CD14-positive monocyte (primary cell): ENCODE measurements around the gene SNIP1. TPM values are rescaled to one million over a fixed set of nuclear protein-coding genes. Genes with fewer than 3 reads are reported as not detected.
"Not testable (repeated sequence)": the region's sequence is repeated elsewhere in the genome, so short reads cannot be mapped to it uniquely, and the experiment has no call there.

ENCODE experiments used
- DNase-seq, 3 donors: peaks; one replicate each; pipeline ENCODE4 v3.0.0-alpha.2; 2011 to 2022
- H2AFZ ChIP-seq: 2 replicates; pipeline ENCODE4 v1.6.0; 2012; ENCODE audit warnings: mild to moderate bottlenecking, low read depth, low read length, inconsistent platforms; ENCODE audit not compliant: insufficient read depth, poor library complexity, severe bottlenecking
- H3K27ac ChIP-seq, 2 donors: 1 replicate in 1 of 2; 2 replicates in 1 of 2; pipeline ENCODE4 v1.5.1; 2012 to 2013; ENCODE audit warnings: low read length in 2 of 2, control low read depth in 1 of 2, inconsistent platforms in 1 of 2, low read depth in 1 of 2, mild to moderate bottlenecking in 1 of 2
- H3K27me3 ChIP-seq, 2 donors: one replicate each; pipeline versions ENCODE4 v1.6.0 to v1.6.1; 2011 to 2013; ENCODE audit warnings: low read length in 2 of 2; ENCODE audit not compliant: control insufficient read depth in 2 of 2, insufficient read depth in 2 of 2
- H3K36me3 ChIP-seq, 2 donors: replicated peaks in 1 of 2; 1 replicate in 1 of 2; 2 replicates in 1 of 2; pipeline versions ENCODE4 v1.5.1 to v1.6.1; 2012 to 2013; ENCODE audit warnings: low read length in 2 of 2, control low read depth in 1 of 2, inconsistent platforms in 1 of 2, mild to moderate bottlenecking in 1 of 2; ENCODE audit not compliant: insufficient read depth in 2 of 2, control insufficient read depth in 1 of 2
- H3K4me1 ChIP-seq, 2 donors: 1 replicate in 1 of 2; 2 replicates in 1 of 2; pipeline versions ENCODE4 v1.5.1 to v1.6.1; 2012 to 2013; ENCODE audit warnings: low read length in 2 of 2, control low read depth in 1 of 2, inconsistent platforms in 1 of 2, mild to moderate bottlenecking in 1 of 2, moderate library complexity in 1 of 2; ENCODE audit not compliant: insufficient read depth in 2 of 2, control insufficient read depth in 1 of 2
- H3K4me2 ChIP-seq: replicated peaks from 2 replicates; pipeline ENCODE3; 2012; ENCODE audit warnings: low read length, moderate library complexity, mild to moderate bottlenecking; ENCODE audit not compliant: poor library complexity, severe bottlenecking; ENCODE audit errors: extremely low read depth
- H3K4me3 ChIP-seq, 3 experiments: fragments of 200-600 bp in 1 of 3; sonication (generic) in 1 of 3; replicated peaks in 1 of 3; 1 replicate in 2 of 3; 2 replicates in 1 of 3; pipeline ENCODE4 v1.5.1; 2011 to 2013; ENCODE audit warnings: low read length in 3 of 3, mild to moderate bottlenecking in 3 of 3, control low read depth in 2 of 3, low read depth in 2 of 3, inconsistent platforms in 1 of 3, moderate library complexity in 1 of 3
- H3K79me2 ChIP-seq: 2 replicates; pipeline ENCODE4 v1.6.0; 2012; ENCODE audit warnings: mild to moderate bottlenecking, control low read depth, inconsistent platforms, low read length, moderate library complexity; ENCODE audit not compliant: insufficient read depth
- H3K9ac ChIP-seq: 2 replicates; pipeline ENCODE4 v1.6.0; 2017; ENCODE audit warnings: low read length, mild to moderate bottlenecking; ENCODE audit not compliant: insufficient read depth, poor library complexity, severe bottlenecking
- H3K9me3 ChIP-seq, 2 donors: replicated peaks in 1 of 2; 1 replicate in 1 of 2; 2 replicates in 1 of 2; pipeline versions ENCODE4 v1.5.1 to v1.6.1; 2012 to 2013; ENCODE audit warnings: low read length in 2 of 2, control low read depth in 1 of 2; ENCODE audit not compliant: control insufficient read depth in 1 of 2, insufficient read depth in 1 of 2
- H4K20me1 ChIP-seq: 2 replicates; pipeline ENCODE4 v1.6.0; 2012; ENCODE audit warnings: mild to moderate bottlenecking, low read length, control low read depth, moderate library complexity; ENCODE audit not compliant: insufficient read depth
- H3K27ac Mint-ChIP-seq, 7 donors: one replicate each; pipeline ENCODE4 v1.8.0; 2020; ENCODE audit warnings: mild to moderate bottlenecking in 7 of 7, mixed read lengths in 7 of 7, moderate library complexity in 6 of 7, inconsistent platforms in 2 of 7
- H3K27me3 Mint-ChIP-seq, 3 donors: one replicate each; pipeline ENCODE4 v1.8.0; 2021 to 2022; ENCODE audit warnings: low read depth in 3 of 3, mild to moderate bottlenecking in 3 of 3, mixed read lengths in 3 of 3, moderate library complexity in 3 of 3, inconsistent platforms in 1 of 3
- H3K36me3 Mint-ChIP-seq, 2 donors: one replicate each; pipeline ENCODE4 v1.8.0; 2020; ENCODE audit warnings: mixed read lengths in 2 of 2, inconsistent platforms in 1 of 2, mild to moderate bottlenecking in 1 of 2
- H3K4me1 Mint-ChIP-seq: one replicate; pipeline ENCODE4 v1.8.0; 2020; ENCODE audit warnings: mild to moderate bottlenecking, mixed read lengths
- H3K4me3 Mint-ChIP-seq, 2 donors: one replicate each; pipeline ENCODE4 v1.8.0; 2020; ENCODE audit warnings: mild to moderate bottlenecking in 2 of 2, mixed read lengths in 2 of 2, moderate library complexity in 1 of 2
- H3K9me3 Mint-ChIP-seq, 7 donors: one replicate each; pipeline ENCODE4 v1.8.0; 2020 to 2022; ENCODE audit warnings: mixed read lengths in 7 of 7, mild to moderate bottlenecking in 6 of 7, moderate library complexity in 6 of 7, inconsistent platforms in 2 of 7
- WGBS: methylation state at CpG from one replicate; pipeline ENCODE4 v1.1.5; 2013; ENCODE audit warnings: missing lambda C conversion rate; ENCODE audit not compliant: insufficient coverage; 5-methylcytosine and 5-hydroxymethylcytosine counted together
- intact Hi-C, 2 donors: fragments of 100-400 bp; cut with micrococcal nuclease; formaldehyde crosslinking; loops; one replicate each; pipeline versions ENCODE4 v1.15.0 to v1.15.1; 2023
- polyA plus RNA-seq, 3 donors: library from polyadenylated mRNA; depleted of rRNA in 1 of 3; unstranded in 2 of 3; stranded (reverse) in 1 of 3; fragments of 300-500 nt in 2 of 3; fragments of >200 nt in 1 of 3; fragmentation: Illumina TruSeq in 2 of 3; gene quantifications; 1 replicate in 2 of 3; 2 replicates in 1 of 3; pipeline ENCODE4 v1.2.3, GENCODE V29; 2012 to 2021
- TF ChIP-seq, protein P1 (sequence below): fragments of 200-600 bp; IDR thresholded peaks from one replicate; pipeline ENCODE4 v1.8.0; 2022; ENCODE audit warnings: antibody characterized with exemption, mild to moderate bottlenecking

The SNIP1 gene
- polyA plus RNA-seq, 3 donors, result 1.6 to 6.8 (median 3.3) TPM

DNA sequence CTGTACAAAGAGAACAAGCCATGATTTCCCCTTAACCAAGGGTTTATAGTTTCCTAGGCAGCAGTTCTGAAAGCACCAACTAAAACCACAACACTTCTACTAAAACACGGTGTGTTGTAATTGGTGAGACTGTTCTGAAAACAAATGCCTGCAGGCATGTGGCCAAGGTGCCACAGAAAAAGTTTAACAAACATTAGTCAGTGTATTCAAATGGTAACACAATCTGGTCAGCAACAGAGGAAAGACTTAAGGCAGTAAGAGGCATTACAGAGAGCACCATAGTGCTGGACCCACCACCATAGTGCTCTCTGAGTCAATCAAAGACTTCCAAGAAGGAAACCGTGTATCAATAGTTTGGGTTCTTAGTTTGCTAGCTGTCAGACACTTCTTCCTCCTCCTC lies 16.7 kb downstream of the SNIP1 start:
- peaks cover 64 to 79% of the 10 kb centered on the region in 2 donors for H3K36me3 Mint-ChIP-seq
- H3K27ac Mint-ChIP-seq, result no peak overlapping the region

DNA sequence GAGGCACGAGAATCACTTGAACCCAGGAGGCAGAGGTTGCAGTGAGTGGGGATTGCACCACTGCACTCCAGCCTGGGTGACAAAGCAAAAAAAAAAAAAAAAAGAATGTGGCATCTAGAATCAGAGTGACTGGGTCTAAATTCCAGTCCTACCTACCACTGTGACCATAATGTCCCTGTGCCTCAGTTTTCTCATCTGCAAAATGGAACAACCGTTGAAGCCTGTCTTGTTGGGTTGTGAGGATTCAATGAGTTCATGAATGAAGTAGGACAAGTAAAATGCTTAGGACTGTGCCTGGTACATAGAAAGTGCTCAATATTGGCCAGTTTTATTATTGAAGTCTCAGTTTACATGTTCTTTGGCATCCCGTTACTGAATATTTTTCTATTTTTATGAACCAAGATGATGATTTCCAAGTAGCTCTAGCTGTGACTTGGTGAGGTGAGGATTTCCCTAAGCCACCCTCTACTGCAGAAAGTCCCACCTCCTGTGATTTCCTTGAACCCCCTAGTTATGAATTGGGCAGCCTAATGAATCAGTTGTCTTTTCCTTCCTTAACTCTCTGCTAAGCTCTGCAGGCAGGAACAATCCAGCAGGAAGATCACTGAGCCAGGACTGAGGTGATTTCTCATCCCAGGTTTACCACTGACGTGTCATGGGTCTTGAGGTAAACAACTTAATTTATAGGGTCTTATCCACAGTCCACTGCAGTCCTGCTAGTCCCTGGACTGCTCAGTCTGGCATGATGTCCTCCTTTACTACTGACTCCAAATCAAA lies 20.6 kb downstream of the SNIP1 start:
- DNase-seq, result no peak
- Mint-ChIP-seq H3K27ac (peak overlapping the region in 6 of 7 donors; percentile 30 to 87 (median 54)), H3K4me3 (no peak overlapping the region), H3K27me3 (peaks cover 0 to 6% (median 2%) of the 10 kb centered on the region in 3 donors), H3K4me1 (peaks cover 9% of the 10 kb centered on the region), H3K9me3 (no peaks in the 10 kb centered on the region), H3K36me3 (peaks cover 34 to 42% of the 10 kb centered on the region in 2 donors)
- no peaks in the 10 kb centered on the region for H3K9me3 ChIP-seq
- H2AFZ ChIP-seq, result no peak overlapping the region
- intact Hi-C loops, result no loop called here
- peaks cover 7% of the 10 kb centered on the region for H3K79me2 ChIP-seq
- WGBS, result no CpG with 5 or more reads among the region's 4 CpGs
- peaks cover 11% of the 10 kb centered on the region for H4K20me1 ChIP-seq
- no peaks in the 10 kb centered on the region for H3K27me3 ChIP-seq
- no peak overlapping the region for H3K9ac ChIP-seq
- no peak overlapping the region for H3K4me3 ChIP-seq
- TF ChIP-seq, protein P1, sequence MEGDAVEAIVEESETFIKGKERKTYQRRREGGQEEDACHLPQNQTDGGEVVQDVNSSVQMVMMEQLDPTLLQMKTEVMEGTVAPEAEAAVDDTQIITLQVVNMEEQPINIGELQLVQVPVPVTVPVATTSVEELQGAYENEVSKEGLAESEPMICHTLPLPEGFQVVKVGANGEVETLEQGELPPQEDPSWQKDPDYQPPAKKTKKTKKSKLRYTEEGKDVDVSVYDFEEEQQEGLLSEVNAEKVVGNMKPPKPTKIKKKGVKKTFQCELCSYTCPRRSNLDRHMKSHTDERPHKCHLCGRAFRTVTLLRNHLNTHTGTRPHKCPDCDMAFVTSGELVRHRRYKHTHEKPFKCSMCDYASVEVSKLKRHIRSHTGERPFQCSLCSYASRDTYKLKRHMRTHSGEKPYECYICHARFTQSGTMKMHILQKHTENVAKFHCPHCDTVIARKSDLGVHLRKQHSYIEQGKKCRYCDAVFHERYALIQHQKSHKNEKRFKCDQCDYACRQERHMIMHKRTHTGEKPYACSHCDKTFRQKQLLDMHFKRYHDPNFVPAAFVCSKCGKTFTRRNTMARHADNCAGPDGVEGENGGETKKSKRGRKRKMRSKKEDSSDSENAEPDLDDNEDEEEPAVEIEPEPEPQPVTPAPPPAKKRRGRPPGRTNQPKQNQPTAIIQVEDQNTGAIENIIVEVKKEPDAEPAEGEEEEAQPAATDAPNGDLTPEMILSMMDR, result no peak
- H3K4me2 ChIP-seq, result no peak overlapping the region
- H3K27ac ChIP-seq, result peak overlapping the region in 1 of 2 donors; percentile 61
- H3K36me3 ChIP-seq, result peaks cover 25 to 37% of the 10 kb centered on the region in 2 donors
- H3K4me1 ChIP-seq, result peaks cover 3 to 5% of the 10 kb centered on the region in 2 donors

More for the DNA sequence above, 16.7 kb downstream of the SNIP1 start:
- Histone ChIP-seq H2AFZ (no peak overlapping the region), H3K9me3 (no peaks in the 10 kb centered on the region), H3K79me2 (peaks cover 7% of the 10 kb centered on the region), H3K4me1 (peaks cover 3 to 5% of the 10 kb centered on the region in 2 donors), H3K9ac (no peak overlapping the region), H3K4me3 (no peak overlapping the region), H4K20me1 (peaks cover 18% of the 10 kb centered on the region), H3K27me3 (no peaks in the 10 kb centered on the region), H3K27ac (no peak overlapping the region), H3K4me2 (no peak overlapping the region), H3K36me3 (peaks cover 57 to 75% of the 10 kb centered on the region in 2 donors)
- Mint-ChIP-seq H3K4me1 (peaks cover 9% of the 10 kb centered on the region), H3K27me3 (peaks cover 0 to 2% (median 0%) of the 10 kb centered on the region in 3 donors), H3K9me3 (no peaks in the 10 kb centered on the region), H3K4me3 (no peak overlapping the region)
- DNase-seq, result no peak
- no CpG with 5 or more reads among the region's 2 CpGs for WGBS
- intact Hi-C loops, result no loop called here
- TF ChIP-seq, protein P1, result no peak

DNA sequence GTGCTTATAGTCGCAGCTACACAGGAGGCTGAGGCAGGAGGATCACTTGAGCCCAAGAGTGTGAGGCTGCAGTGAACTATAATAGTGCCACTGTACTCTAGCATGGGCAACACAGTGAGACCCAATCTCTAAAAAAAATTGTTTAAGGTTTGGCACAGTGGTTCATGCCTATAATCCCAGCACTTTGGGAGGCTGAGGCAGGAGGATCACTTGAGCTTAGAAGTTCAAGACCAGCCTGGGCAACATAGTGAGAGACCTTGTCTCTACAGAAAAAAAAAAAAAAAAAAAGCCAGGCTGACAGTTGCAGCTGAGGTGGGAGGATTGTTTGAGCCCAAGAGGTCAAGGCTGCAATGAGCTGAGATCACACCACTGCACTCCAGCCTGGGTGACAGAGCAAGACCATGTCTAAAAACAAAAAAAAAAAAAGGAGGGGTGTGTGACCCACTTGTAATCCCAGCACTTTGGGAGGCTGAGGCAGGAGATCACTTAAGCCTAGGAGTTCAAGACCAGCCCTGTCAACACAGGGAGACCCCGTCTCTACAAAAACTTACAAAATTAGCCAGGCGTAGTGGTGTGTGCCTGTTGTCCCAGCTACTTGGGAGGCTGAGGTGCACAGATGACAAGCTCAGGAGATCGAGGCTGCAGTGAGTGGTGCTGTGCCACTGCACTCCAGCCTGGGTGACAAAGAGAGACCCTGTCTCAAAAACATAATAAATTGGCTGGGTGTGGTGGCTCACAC lies 21.5 kb downstream of the SNIP1 start:
- 93% methylated on average over 2 of the region's 4 CpGs for WGBS
- H3K27me3 ChIP-seq, H3K9ac ChIP-seq, H2AFZ ChIP-seq, H3K4me3 Mint-ChIP-seq, intact Hi-C loops, H3K4me1 ChIP-seq, H3K9me3 ChIP-seq, H3K27ac ChIP-seq, H3K4me2 ChIP-seq, H3K4me1 Mint-ChIP-seq, H3K9me3 Mint-ChIP-seq, DNase-seq, H4K20me1 ChIP-seq, H3K4me3 ChIP-seq, H3K79me2 ChIP-seq, H3K27me3 Mint-ChIP-seq: not testable (repeated sequence)
- peaks cover 26 to 33% of the 10 kb centered on the region in 2 donors for H3K36me3 Mint-ChIP-seq
- H3K36me3 ChIP-seq, result peaks cover 16 to 28% of the 10 kb centered on the region in 2 donors
- H3K27ac Mint-ChIP-seq, result peak overlapping the region in 1 of 7 donors; percentile 26
